Measurements from ENCODE around the gene TMEM236.
"Not testable (repeated sequence)": the region's sequence is repeated elsewhere in the genome, so short reads cannot be mapped to it uniquely, and the experiment has no call there.

Gene TMEM236

GRCh38 chr10:17751781-17752445 is at the start of gene TMEM236:
TMEM236 (plus strand) TSS chr10:17752201; CDS start chr10:17752296, 95 bp downstream.
- H3K36me3 ChIP-seq (ENCODE audit: insufficient read depth, low read length): no peaks in the 10 kb centered on the region
- H3K27ac ChIP-seq (ENCODE audit: low read depth, low read length): no peak within 1 kb of the TSS
- no peaks in the 10 kb centered on the region for H3K4me1 ChIP-seq (ENCODE audit: insufficient read depth, low read length)
- no peaks in the 10 kb centered on the region for H3K27me3 ChIP-seq (ENCODE audit: control insufficient read depth in 1 of 2, insufficient read depth in 2 of 2, low read length in 2 of 2)
- H3K9me3 ChIP-seq (ENCODE audit: low read length): no peaks in the 10 kb centered on the region
- H3K9ac ChIP-seq (ENCODE audit: low read length): no peak within 1 kb of the TSS
- no peak within 1 kb of the TSS for H3K4me3 ChIP-seq (ENCODE audit: low read depth in 1 of 2, low read length in 2 of 2)

GRCh38 chr10:17703706-17704105 is 48.3 kb upstream of the TMEM236 start:
- no peak overlapping the region for H3K4me3 ChIP-seq (ENCODE audit: low read depth in 1 of 2, low read length in 2 of 2)
- H3K9ac ChIP-seq (ENCODE audit: low read length): no peak overlapping the region
- H3K27ac ChIP-seq (ENCODE audit: low read depth, low read length): no peak overlapping the region
- H3K4me1 ChIP-seq (ENCODE audit: insufficient read depth, low read length): no peaks in the 10 kb centered on the region
- H3K36me3 ChIP-seq (ENCODE audit: insufficient read depth, low read length): peaks cover 4% of the 10 kb centered on the region
- no peaks in the 10 kb centered on the region for H3K27me3 ChIP-seq (ENCODE audit: control insufficient read depth in 1 of 2, insufficient read depth in 2 of 2, low read length in 2 of 2)
- no peaks in the 10 kb centered on the region for H3K9me3 ChIP-seq (ENCODE audit: low read length)

GRCh38 chr10:17708821-17709220 is 43.2 kb upstream of the TMEM236 start:
- Histone ChIP-seq H3K27me3 (ENCODE audit: control insufficient read depth in 1 of 2, insufficient read depth in 2 of 2, low read length in 2 of 2) (no peaks in the 10 kb centered on the region), H3K4me1 (ENCODE audit: insufficient read depth, low read length) (no peaks in the 10 kb centered on the region), H3K36me3 (ENCODE audit: insufficient read depth, low read length) (peaks cover 17% of the 10 kb centered on the region), H3K27ac (ENCODE audit: low read depth, low read length) (no peak overlapping the region), H3K9ac (ENCODE audit: low read length) (no peak overlapping the region), H3K9me3 (ENCODE audit: low read length) (no peaks in the 10 kb centered on the region), H3K4me3 (ENCODE audit: low read depth in 1 of 2, low read length in 2 of 2) (no peak overlapping the region)

- Histone ChIP-seq H3K9me3 (ENCODE audit: low read length) (no peaks in the 10 kb centered on the region), H3K36me3 (ENCODE audit: insufficient read depth, low read length) (peaks cover 23% of the 10 kb centered on the region), H3K9ac (ENCODE audit: low read length) (no peak overlapping the region), H3K27ac (ENCODE audit: low read depth, low read length) (no peak overlapping the region), H3K27me3 (ENCODE audit: control insufficient read depth in 1 of 2, insufficient read depth in 2 of 2, low read length in 2 of 2) (no peaks in the 10 kb centered on the region), H3K4me3 (ENCODE audit: low read depth in 1 of 2, low read length in 2 of 2) (no peak overlapping the region), H3K4me1 (ENCODE audit: insufficient read depth, low read length) (no peaks in the 10 kb centered on the region)
Measured at GRCh38 chr10:17709492-17709891, 42.5 kb upstream of the TMEM236 start.

- no peaks in the 10 kb centered on the region for H3K4me1 ChIP-seq (ENCODE audit: insufficient read depth, low read length)
- peaks cover 26% of the 10 kb centered on the region for H3K36me3 ChIP-seq (ENCODE audit: insufficient read depth, low read length)
- H3K9ac ChIP-seq (ENCODE audit: low read length): no peak overlapping the region
- H3K9me3 ChIP-seq (ENCODE audit: low read length): no peaks in the 10 kb centered on the region
- no peaks in the 10 kb centered on the region for H3K27me3 ChIP-seq (ENCODE audit: control insufficient read depth in 1 of 2, insufficient read depth in 2 of 2, low read length in 2 of 2)
- no peak overlapping the region for H3K27ac ChIP-seq (ENCODE audit: low read depth, low read length)
- no peak overlapping the region for H3K4me3 ChIP-seq (ENCODE audit: low read depth in 1 of 2, low read length in 2 of 2)
Measured at GRCh38 chr10:17710181-17710580, 41.8 kb upstream of the TMEM236 start.

GRCh38 chr10:17712053-17712452 is 39.9 kb upstream of the TMEM236 start:
- peaks cover 26% of the 10 kb centered on the region for H3K36me3 ChIP-seq (ENCODE audit: insufficient read depth, low read length)

GRCh38 chr10:17712717-17713471 is 39.1 kb upstream of the TMEM236 start:
- Histone ChIP-seq H3K9ac (ENCODE audit: low read length) (no peak overlapping the region), H3K4me1 (ENCODE audit: insufficient read depth, low read length) (no peaks in the 10 kb centered on the region), H3K36me3 (ENCODE audit: insufficient read depth, low read length) (peaks cover 26% of the 10 kb centered on the region), H3K9me3 (ENCODE audit: low read length) (no peaks in the 10 kb centered on the region), H3K4me3 (ENCODE audit: low read depth in 1 of 2, low read length in 2 of 2) (peak overlapping the region in 1 of 2 donors; percentile 46), H3K27ac (ENCODE audit: low read depth, low read length) (no peak overlapping the region), H3K27me3 (ENCODE audit: control insufficient read depth in 1 of 2, insufficient read depth in 2 of 2, low read length in 2 of 2) (no peaks in the 10 kb centered on the region)

More at GRCh38 chr10:17712053-17712452, 39.9 kb upstream of the TMEM236 start:
- Histone ChIP-seq H3K27ac (ENCODE audit: low read depth, low read length) (no peak overlapping the region), H3K9me3 (ENCODE audit: low read length) (no peaks in the 10 kb centered on the region), H3K4me3 (ENCODE audit: low read depth in 1 of 2, low read length in 2 of 2) (no peak overlapping the region), H3K9ac (ENCODE audit: low read length) (no peak overlapping the region), H3K4me1 (ENCODE audit: insufficient read depth, low read length) (no peaks in the 10 kb centered on the region), H3K27me3 (ENCODE audit: control insufficient read depth in 1 of 2, insufficient read depth in 2 of 2, low read length in 2 of 2) (no peaks in the 10 kb centered on the region)

- Histone ChIP-seq H3K27ac (ENCODE audit: low read depth, low read length) (no peak overlapping the region), H3K9ac (ENCODE audit: low read length) (no peak overlapping the region), H3K9me3 (ENCODE audit: low read length) (no peaks in the 10 kb centered on the region), H3K27me3 (ENCODE audit: control insufficient read depth in 1 of 2, insufficient read depth in 2 of 2, low read length in 2 of 2) (no peaks in the 10 kb centered on the region), H3K36me3 (ENCODE audit: insufficient read depth, low read length) (peaks cover 26% of the 10 kb centered on the region), H3K4me3 (ENCODE audit: low read depth in 1 of 2, low read length in 2 of 2) (no peak overlapping the region), H3K4me1 (ENCODE audit: insufficient read depth, low read length) (no peaks in the 10 kb centered on the region)
Measured at GRCh38 chr10:17713758-17714157, 38.2 kb upstream of the TMEM236 start.

GRCh38 chr10:17716161-17716560 is 35.8 kb upstream of the TMEM236 start:
- no peak overlapping the region for H3K27ac ChIP-seq (ENCODE audit: low read depth, low read length)
- no peaks in the 10 kb centered on the region for H3K27me3 ChIP-seq (ENCODE audit: control insufficient read depth in 1 of 2, insufficient read depth in 2 of 2, low read length in 2 of 2)
- H3K4me1 ChIP-seq (ENCODE audit: insufficient read depth, low read length): no peaks in the 10 kb centered on the region
- H3K9ac ChIP-seq (ENCODE audit: low read length): no peak overlapping the region
- H3K4me3 ChIP-seq (ENCODE audit: low read depth in 1 of 2, low read length in 2 of 2): no peak overlapping the region
- H3K9me3 ChIP-seq (ENCODE audit: low read length): no peaks in the 10 kb centered on the region
- peaks cover 13% of the 10 kb centered on the region for H3K36me3 ChIP-seq (ENCODE audit: insufficient read depth, low read length)

GRCh38 chr10:17722317-17723014 is 29.5 kb upstream of the TMEM236 start:
- H3K27me3 ChIP-seq (ENCODE audit: control insufficient read depth in 1 of 2, insufficient read depth in 2 of 2, low read length in 2 of 2); H3K36me3 ChIP-seq (ENCODE audit: insufficient read depth, low read length); H3K9me3 ChIP-seq (ENCODE audit: low read length); H3K9ac ChIP-seq (ENCODE audit: low read length); H3K27ac ChIP-seq (ENCODE audit: low read depth, low read length); H3K4me1 ChIP-seq (ENCODE audit: insufficient read depth, low read length); H3K4me3 ChIP-seq (ENCODE audit: low read depth in 1 of 2, low read length in 2 of 2): not testable (repeated sequence)

GRCh38 chr10:17725703-17726102 is 26.3 kb upstream of the TMEM236 start:
- Histone ChIP-seq H3K9me3 (ENCODE audit: low read length) (no peaks in the 10 kb centered on the region), H3K27me3 (ENCODE audit: control insufficient read depth in 1 of 2, insufficient read depth in 2 of 2, low read length in 2 of 2) (no peaks in the 10 kb centered on the region), H3K4me3 (ENCODE audit: low read depth in 1 of 2, low read length in 2 of 2) (no peak overlapping the region), H3K9ac (ENCODE audit: low read length) (no peak overlapping the region), H3K36me3 (ENCODE audit: insufficient read depth, low read length) (no peaks in the 10 kb centered on the region), H3K4me1 (ENCODE audit: insufficient read depth, low read length) (no peaks in the 10 kb centered on the region), H3K27ac (ENCODE audit: low read depth, low read length) (no peak overlapping the region)

Data from muscle layer of colon (tissue), 2 donors.